GDM1 (cell line): Measurements from ENCODE around the gene FAM13B.
"Not testable (repeated sequence)": the region's sequence is repeated elsewhere in the genome, so short reads cannot be mapped to it uniquely, and the experiment has no call there.

Experiments
- DNase-seq: peaks from one replicate; lab custom pipeline; 2025; lab: John Stamatoyannopoulos, UW

Gene FAM13B

GRCh38 chr5:138033907-138034306 is 1.0 kb upstream of the FAM13B start:
- no peak for DNase-seq

DNA sequence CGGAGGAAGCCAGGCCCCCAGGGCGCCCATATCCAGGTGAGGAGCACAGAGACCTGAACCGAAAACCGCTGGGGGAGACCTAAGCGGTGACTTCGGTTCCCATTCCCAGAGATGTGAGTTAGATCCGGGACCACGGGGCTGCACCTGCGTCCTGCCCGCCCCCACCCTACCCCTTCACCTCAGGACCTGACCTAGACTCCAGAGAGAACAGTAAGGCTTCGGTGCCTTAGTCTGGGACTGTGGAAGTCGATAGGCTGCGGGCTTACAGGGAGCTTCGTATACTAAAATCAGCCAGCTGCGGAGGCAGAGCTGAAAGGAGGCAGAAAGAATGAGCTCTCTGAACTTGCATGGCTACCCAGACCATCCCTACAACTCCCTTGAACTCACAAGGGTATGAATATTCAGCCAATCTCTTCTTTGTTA is 518 bp upstream of the FAM13B start:
- no peak for DNase-seq

- peak; percentile 82 for DNase-seq
These were observed 779 bp downstream of the FAM13B start for GRCh38 chr5:138032028-138032571.

- no peak for DNase-seq
These were observed 2.9 kb downstream of the FAM13B start for GRCh38 chr5:138029944-138030343.

- no peak for DNase-seq
These were observed 3.4 kb downstream of the FAM13B start for GRCh38 chr5:138029501-138029900.

GRCh38 chr5:138028971-138029365 is 3.9 kb downstream of the FAM13B start:
- DNase-seq: no peak

DNA sequence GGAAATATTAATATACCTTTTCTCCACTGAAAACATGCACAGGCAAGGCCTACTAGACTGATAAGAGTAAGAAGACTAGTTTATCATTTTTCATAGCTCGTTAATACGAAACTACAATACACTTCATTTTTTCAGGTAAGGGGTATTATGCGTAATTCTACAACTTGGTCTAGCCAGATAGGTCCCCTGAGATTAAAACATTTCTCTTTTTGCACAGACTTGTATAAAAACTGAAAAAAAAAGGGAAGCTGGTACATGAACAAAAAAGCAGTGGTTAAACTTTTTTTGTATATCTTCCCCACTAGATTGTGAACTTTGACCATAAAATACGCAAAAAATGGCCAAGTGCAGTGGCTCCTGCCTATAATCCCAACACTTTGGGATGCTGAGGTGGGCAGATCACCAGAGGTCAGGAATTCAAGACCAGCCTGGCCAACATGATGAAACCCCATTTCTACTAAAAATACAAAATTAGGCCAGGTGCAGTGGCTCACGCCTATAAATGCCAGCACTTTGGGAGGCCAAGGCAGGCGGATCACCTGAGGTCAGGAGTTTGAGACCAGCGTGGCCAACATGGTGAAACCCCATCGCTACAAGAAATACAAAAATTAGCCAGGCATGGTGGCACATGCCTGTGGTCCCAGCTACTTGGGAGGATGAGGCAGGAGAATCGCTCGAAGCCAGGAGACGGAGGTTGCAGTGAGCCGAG is 4.5 kb downstream of the FAM13B start:
- not testable (repeated sequence) for DNase-seq

DNA sequence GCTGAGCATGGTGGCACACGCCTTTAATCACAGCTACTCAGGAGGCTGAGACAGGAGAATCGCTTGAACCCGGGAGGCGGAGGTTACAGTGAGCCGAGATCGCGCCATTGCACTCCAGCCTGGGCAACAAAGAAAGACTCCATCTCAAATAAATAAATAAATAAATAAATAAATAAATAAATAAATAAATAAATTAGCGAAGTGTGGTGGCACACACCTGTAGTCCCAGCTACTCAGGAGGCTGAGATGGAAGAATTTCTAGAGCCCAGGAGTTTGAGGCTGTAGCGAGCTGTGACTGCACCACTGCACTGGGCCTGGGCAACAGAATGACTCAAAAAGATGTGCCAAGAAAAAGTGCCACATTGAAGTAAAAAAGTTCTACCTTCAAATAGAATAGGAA is 6.1 kb downstream of the FAM13B start:
- not testable (repeated sequence) for DNase-seq

GRCh38 chr5:138025285-138025684 is 7.6 kb downstream of the FAM13B start:
- DNase-seq: no peak

GRCh38 chr5:138024117-138024516 is 8.8 kb downstream of the FAM13B start:
- no peak for DNase-seq

DNA sequence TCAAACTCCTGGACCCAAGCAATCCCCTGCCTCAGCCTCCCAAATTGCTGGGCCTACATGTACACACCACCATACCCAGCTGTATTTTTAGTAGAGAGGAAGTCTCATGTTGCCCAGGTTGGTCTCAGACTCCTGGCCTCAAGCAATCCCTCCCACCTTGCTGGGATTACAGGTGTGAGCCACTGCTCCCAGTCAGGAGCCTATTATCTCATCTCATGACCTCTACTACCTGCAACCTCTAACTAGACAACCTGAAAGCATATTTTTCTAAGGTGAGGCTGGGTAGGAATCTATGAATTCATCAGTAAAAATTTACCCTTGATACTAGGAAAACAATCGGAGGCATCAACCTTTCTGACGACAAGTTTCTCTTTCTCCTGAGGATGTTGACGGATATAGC is 10.0 kb downstream of the FAM13B start:
- DNase-seq: no peak

DNA sequence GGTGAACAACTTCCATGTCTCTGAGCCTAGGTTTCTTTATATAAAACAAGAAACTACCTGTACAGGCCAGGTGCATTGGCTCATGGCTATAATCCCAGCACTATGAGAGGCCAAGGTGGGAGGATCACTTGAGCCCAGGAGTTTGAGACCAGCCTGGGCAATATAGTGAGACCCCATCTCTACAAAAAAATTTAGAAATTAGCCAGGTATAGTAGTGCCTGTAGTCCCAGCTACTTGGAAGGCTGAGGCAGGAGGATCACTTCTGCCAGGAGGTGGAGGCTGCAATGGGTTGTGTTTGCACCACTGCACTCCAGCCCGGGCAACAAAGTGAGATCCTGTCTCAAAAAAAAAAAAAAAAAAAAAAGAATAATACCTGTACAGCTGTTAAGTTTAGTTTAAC is 11.1 kb downstream of the FAM13B start:
- DNase-seq: no peak

- DNase-seq: no peak
These were observed 14.0 kb downstream of the FAM13B start for GRCh38 chr5:138018849-138019248.

DNA sequence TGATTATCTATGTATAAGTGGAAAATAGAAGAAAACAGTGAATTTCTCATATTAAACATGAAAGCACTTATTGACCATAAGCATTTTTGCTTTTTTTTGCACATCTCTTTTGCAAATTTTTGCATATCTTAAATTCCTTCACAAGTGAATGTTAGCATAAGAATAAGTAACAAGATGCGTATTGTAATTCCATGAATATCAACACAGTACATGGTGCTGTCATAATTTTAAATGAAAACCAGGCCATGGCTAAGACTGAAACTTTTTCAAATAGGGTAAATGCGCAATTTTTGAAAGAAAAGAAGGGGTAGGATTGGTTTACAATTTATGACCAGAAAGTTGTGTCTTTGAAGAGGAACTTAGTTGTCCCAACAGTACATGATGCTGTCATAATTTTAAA is 17.0 kb downstream of the FAM13B start:
- no peak for DNase-seq

DNA sequence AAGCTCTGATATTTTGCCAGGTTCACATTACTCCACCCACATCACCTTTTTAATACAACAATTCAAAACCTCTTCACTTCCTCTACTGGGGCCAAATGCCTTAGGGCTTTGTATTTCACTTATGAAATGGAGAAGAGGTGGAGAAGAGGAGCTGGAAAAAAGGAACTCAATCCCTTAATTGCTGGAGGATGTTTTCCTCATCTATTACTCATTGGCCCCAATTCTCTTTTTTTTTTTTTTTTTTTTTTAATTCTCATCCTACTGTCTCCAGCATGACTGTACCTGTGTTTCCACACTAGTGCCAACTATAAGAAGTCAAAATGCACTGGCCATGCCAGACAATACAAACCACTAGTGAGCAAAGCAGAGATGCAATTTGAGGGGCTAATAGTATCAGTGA is 20.9 kb downstream of the FAM13B start:
- no peak for DNase-seq

DNA sequence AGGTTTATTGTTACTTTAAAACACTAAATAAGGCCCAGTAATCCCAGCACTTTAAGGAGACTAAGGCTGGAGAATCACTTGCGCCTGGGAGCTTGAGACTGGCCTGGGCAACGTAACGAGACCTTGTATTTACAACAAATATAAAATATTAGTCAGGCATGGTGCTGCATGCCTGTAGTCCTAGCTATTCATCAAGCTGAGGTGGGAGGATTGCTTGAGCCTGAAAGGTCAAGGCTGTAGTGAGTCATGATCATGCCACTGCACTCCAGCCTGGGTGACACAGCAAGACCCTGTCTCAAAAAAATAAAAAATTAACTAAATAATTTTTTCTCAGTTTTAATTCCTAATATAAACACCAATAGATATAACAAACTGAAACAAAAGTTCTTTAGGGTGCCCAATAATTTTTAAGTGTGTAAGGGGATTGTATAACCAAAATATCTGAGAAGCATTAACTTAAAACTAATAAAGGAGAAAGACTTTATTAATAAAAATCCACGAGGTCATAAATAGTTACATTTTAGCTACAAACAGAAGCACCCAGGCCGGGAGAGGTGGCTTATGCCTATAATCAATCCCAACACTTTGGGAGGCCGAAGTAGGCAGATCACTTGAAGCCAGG is 32.7 kb downstream of the FAM13B start:
- DNase-seq: no peak

DNA sequence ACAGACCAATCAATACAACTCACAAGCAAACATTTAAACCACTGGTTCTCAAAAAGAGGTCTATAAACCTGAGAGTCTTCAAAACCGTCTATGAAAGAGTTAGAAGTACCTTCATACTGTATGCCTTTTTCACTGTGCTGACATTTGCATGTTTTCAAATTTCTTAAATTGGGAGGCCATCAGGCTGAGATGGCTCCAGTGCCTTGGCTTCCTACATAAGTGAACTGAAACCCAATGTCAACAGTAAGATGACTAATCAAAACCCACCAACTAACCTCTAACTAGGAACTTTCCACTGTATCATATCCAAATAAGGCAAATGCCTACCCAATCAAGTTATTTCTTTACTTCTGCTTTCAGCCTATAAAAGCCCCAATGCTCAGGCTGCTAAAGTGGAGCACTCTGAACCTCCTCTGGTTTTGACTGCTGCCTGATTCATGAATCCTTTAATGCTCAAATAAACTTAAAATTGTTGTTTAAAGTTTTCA is 35.1 kb downstream of the FAM13B start:
- DNase-seq: no peak

DNA sequence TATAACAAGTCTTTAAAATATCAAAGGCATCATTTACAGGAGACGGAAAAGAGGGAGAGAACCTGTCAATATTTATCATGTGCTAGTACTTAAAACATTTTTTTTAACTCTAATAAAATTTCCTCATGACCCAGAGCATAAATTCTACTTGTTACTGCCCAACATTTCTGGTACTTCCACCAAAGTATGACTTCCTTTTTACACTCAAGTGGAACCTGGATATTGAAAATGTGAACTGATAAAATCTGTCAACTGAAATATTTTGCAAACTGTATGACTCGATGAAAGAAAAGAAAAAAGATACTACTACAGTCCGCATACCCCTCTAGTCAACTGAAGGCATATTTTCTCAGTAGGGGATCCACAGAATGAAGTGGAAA is 37.1 kb downstream of the FAM13B start:
- DNase-seq: no peak

DNA sequence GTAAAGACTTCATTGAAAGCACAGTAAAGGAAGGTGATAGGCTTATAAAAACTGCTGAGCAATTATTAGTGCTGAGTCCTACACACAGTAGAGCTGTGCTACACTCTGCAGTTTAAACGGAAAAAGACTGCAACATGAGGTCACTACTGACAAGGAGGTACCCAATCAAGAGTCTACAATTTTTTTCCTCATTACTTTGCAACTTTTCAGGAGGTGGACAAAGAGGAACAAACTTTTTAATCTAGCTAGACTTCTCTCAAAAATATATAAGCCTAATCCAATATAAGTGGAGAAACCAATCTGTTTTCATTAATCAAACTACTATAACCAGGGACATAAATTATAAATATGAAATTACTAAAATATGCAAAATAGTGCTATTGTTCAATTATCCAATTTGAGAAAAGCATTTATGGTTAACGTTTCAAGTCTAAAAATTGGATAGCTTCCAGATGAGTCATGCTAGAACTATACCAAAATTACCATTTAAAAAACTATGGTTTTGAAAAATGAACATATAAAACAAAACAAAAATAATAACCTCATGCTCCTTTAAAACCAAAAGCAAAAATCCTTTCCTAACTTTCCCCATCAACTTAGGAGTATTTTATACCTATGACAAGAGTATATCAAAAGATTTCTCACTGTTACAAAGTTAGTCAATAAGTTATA is 37.7 kb downstream of the FAM13B start:
- DNase-seq: peak; percentile 46

DNA sequence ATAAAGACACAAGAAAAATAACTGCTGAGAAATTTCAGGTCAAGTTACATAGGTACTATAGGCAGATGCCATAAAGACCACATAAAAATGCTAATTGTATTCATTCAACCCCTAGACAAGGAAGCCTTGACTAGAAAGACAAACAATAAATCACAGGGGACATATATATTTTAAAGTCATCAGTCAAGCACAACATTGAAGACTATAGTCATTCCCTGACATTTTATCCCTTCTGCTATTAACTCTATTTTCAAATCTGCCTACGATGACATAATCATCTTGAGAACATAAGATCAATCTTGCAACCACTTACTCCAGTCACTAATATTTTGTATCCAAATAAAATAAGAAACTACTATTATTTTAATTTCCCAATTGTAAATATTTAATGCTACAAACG is 38.3 kb downstream of the FAM13B start:
- no peak for DNase-seq

DNA sequence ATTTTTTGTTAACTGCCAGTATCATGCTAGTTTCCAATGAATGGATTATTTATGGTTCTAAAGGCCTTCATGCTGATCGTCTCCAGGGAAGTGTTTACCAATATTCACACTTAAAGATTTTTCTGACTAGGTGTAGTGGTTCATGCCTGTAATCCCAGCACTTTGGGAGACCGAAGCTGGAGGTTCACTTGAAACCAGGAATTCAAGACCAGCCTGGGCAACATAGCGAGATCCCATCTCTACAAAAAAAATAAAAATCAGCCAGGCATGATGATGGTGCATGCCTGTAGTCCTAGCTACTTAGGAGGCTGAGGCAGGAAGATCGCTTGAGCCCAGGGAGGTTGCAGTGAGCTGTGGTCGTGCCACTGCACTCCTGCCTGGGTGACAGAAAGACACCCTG is 43.5 kb downstream of the FAM13B start:
- no peak for DNase-seq

DNA sequence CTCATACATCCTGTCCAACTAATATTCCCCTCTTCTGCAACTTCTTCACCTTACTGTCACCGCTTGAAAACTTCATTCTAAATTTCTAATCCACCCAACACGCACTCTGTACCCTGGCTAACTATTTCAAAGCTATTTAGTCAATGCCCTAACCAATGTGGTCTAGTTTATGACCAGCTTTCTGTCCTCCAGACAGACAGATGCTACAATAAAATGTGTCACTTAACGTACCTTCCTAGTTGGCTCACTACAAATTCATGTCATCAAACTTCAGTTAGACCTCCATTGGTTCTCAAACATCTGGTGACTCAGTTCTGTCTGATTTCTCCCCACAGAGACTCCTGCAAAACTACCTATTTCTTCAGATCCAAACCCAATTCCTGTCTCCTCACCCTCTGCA is 57.7 kb downstream of the FAM13B start:
- DNase-seq: no peak

DNA sequence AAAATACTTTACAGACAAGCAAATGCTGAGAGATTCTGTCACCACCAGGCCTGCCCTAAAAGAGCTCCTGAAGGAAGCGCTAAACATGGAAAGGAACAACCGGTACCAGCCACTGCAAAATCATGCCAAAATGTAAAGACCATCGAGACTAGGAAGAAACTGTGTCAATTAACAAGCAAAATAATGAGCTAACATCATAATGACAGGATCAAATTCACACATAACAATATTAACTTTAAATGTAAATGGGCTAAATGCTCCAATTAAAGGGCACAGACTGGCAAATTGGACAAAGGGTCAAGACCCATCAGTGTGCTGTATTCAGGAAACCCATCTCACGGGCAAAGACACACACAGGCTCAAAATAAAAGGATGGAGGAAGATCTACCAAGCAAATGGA is 62.5 kb downstream of the FAM13B start:
- not testable (repeated sequence) for DNase-seq
